CD8-positive, alpha-beta memory T cell (primary cell): ENCODE data around the gene NFATC2IP. TPM values are rescaled to one million over a fixed set of nuclear protein-coding genes. Genes with fewer than 3 reads are reported as not detected.
A peak's percentile ranks its signal among the peaks of the same experiment; 100 is the strongest.
"Not testable (repeated sequence)": the region's sequence is repeated elsewhere in the genome, so short reads cannot be mapped to it uniquely, and the experiment has no call there.

Source experiments
- CTCF ChIA-PET: fragments of 350-600 bp; sonication (Branson Sonifier 250); formaldehyde crosslinking; loops from one replicate; lab custom pipeline; 2021; ENCODE audit warnings: antibody characterized with exemption; lab: Charles Lee
- POLR2A ChIA-PET: fragments of 350-600 bp; sonication (Branson Sonifier 250); formaldehyde crosslinking; loops from one replicate; lab custom pipeline; 2021; ENCODE audit warnings: antibody characterized with exemption; lab: Charles Lee
- DNase-seq, 5 donors: peaks; one replicate each; pipeline versions ENCODE4 v3.0.0 to v3.0.0-alpha.2; 2020 to 2022; ENCODE audit warnings: mixed read lengths in 1 of 5
- H3K27ac ChIP-seq: one replicate; pipeline ENCODE4 v1.7.0; 2013; ENCODE audit warnings: low read depth, mild to moderate bottlenecking, low read length, moderate library complexity
- H3K27me3 ChIP-seq: 2 replicates; pipeline ENCODE4 v1.7.0; 2013; ENCODE audit warnings: low read length, mild to moderate bottlenecking; ENCODE audit not compliant: insufficient read depth, poor library complexity, severe bottlenecking
- H3K36me3 ChIP-seq: 2 replicates; pipeline ENCODE4 v1.7.0; 2013; ENCODE audit warnings: mild to moderate bottlenecking, low read length, moderate library complexity; ENCODE audit not compliant: insufficient read depth
- H3K4me1 ChIP-seq: 2 replicates; pipeline ENCODE4 v1.7.0; 2013; ENCODE audit warnings: mild to moderate bottlenecking, low read length, moderate library complexity; ENCODE audit not compliant: insufficient read depth
- H3K4me3 ChIP-seq: 2 replicates; pipeline ENCODE4 v1.7.0; 2013; ENCODE audit warnings: mild to moderate bottlenecking, low read length
- H3K9me3 ChIP-seq: 2 replicates; pipeline ENCODE4 v1.7.0; 2013; ENCODE audit warnings: mild to moderate bottlenecking, low read length
- H3K27ac Mint-ChIP-seq, 8 donors: one replicate each; pipeline ENCODE4 v1.8.0; 2020 to 2021; ENCODE audit warnings: mixed read lengths in 8 of 8, mild to moderate bottlenecking in 6 of 8, inconsistent platforms in 3 of 8, moderate library complexity in 3 of 8
- H3K27me3 Mint-ChIP-seq, 2 donors: one replicate each; pipeline ENCODE4 v1.8.0; 2020 to 2021; ENCODE audit warnings: mixed read lengths in 2 of 2, mild to moderate bottlenecking in 1 of 2, moderate library complexity in 1 of 2
- H3K36me3 Mint-ChIP-seq, 3 donors: one replicate each; pipeline ENCODE4 v1.8.0; 2020 to 2021; ENCODE audit warnings: mixed read lengths in 3 of 3, inconsistent platforms in 1 of 3, mild to moderate bottlenecking in 1 of 3
- H3K4me1 Mint-ChIP-seq, 3 donors: one replicate each; pipeline ENCODE4 v1.8.0; 2020 to 2021; ENCODE audit warnings: mixed read lengths in 3 of 3, inconsistent platforms in 1 of 3, mild to moderate bottlenecking in 1 of 3
- H3K4me3 Mint-ChIP-seq, 7 donors: one replicate each; pipeline ENCODE4 v1.8.0; 2020 to 2021; ENCODE audit warnings: mixed read lengths in 7 of 7, mild to moderate bottlenecking in 6 of 7, moderate library complexity in 4 of 7, inconsistent platforms in 2 of 7
- H3K9me3 Mint-ChIP-seq, 5 donors: one replicate each; pipeline ENCODE4 v1.8.0; 2020 to 2022; ENCODE audit warnings: mixed read lengths in 5 of 5, mild to moderate bottlenecking in 3 of 5, moderate library complexity in 2 of 5, inconsistent platforms in 1 of 5
- polyA plus RNA-seq: library from polyadenylated mRNA; unstranded; fragments of 300-500 nt; fragmentation: Illumina TruSeq; gene quantifications from one replicate; pipeline ENCODE4 v1.2.3, GENCODE V29; 2021
- total RNA-seq, 2 experiments: library from RNA; stranded (reverse); gene quantifications; one replicate each; pipeline ENCODE4 v1.2.3, GENCODE V29; 2021

NFATC2IP gene
- total and polyA plus RNA-seq, 3 experiments from 2014 or later: 35.0 to 77.0 (median 75.1) TPM

DNA sequence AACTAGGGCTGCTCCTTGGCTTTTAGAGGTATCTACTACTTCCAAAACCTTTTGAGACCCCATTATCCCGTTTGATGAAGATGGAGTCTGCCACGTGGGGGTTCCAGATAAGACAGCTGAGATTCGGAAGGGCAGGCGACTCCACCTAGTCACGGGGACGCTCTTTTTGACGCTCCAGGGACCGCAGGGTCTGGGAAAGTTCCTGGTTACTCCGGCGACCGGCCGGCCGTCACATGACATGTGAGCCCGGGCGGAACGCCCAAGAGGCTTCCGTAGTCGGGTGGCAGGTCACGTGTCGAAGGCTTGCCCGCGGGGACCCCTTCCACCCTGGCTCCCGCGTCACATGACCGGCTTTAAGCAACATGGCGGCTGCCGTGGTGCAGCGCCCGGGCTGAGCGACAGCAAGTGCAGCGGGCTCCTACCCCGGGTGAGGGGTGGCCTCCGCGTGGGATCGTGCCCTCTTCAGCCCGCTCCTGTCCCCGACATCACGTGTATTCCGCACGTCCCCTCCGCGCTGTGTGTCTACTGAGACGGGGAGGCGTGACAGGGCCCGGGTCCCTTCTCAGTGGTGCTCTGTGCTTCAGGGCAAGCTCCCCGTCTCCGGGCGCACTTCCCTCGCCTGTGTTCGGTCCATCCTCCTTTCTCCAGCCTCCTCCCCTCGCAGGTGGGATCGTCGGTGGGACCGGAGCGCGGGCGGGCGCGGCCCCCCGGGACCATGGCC lies 23.9 kb downstream of the NFATC2IP start, which contains the start of gene SPNS1:
Gene SPNS1, plus strand, starts transcription at position 342 of the 721 bp plus-strand sequence. Its CDS starts 374 bp downstream, at position 716.
- Mint-ChIP-seq H3K27ac (peak within 1 kb of the TSS; percentile 76 to 99 (median 97)), H3K4me3 (peak within 1 kb of the TSS; percentile 92 to 99 (median 97)), H3K4me1 (peaks cover 30 to 43% (median 33%) of the 10 kb centered on the region in 3 donors), H3K36me3 (peaks cover 0 to 34% (median 5%) of the 10 kb centered on the region in 3 donors), H3K9me3 (no peaks in the 10 kb centered on the region), H3K27me3 (peaks cover 0 to 4% of the 10 kb centered on the region in 2 donors)
- Histone ChIP-seq H3K27me3 (no peaks in the 10 kb centered on the region), H3K4me3 (peak within 1 kb of the TSS; percentile 76), H3K36me3 (no peaks in the 10 kb centered on the region), H3K4me1 (peaks cover 34% of the 10 kb centered on the region), H3K27ac (peak within 1 kb of the TSS; percentile 70), H3K9me3 (no peaks in the 10 kb centered on the region)
- CTCF ChIA-PET: interaction anchor here (0.9 to 3.7 kb wide), 11 partner anchors 8 to 99 kb away, joined by 3 to 41 read pairs (median 4); partner anchors contain the start of gene LAT
- DNase-seq: peak; percentile 84 to 93 (median 91)
- POLR2A ChIA-PET: interaction anchor here (0.6 to 2.8 kb wide), 4 partner anchors 10 to 152 kb away, joined by 3 to 20 read pairs (median 6); partner anchors contain the start of genes ATXN2L, LAT and NFATC2IP

DNA sequence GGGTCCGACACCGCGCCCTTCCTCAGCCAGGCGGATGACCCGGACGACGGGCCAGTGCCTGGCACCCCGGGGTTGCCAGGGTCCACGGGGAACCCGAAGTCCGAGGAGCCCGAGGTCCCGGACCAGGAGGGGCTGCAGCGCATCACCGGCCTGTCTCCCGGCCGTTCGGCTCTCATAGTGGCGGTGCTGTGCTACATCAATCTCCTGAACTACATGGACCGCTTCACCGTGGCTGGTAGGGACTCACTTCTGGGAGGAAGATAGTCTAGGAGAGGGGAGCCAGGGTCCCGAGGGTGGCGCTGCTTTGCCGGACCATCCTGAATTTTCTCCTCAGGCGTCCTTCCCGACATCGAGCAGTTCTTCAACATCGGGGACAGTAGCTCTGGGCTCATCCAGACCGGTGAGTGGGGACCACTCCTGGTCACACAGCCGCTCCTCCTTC lies 24.4 kb downstream of the NFATC2IP start:
- H3K27ac Mint-ChIP-seq: peak overlapping the region; percentile 43 to 97 (median 81)
- ChIA-PET CTCF (interaction anchor here (3.7 kb wide), 1 partner anchor 12 kb away, joined by 41 read pairs; the partner anchor contains the start of gene LAT), POLR2A (interaction anchor here (2.8 kb wide), 1 partner anchor 10 kb away, joined by 20 read pairs; the partner anchor contains the start of gene LAT)
- Histone ChIP-seq H3K4me3 (peak overlapping the region; percentile 76), H3K9me3 (no peaks in the 10 kb centered on the region), H3K27ac (peak overlapping the region; percentile 70), H3K27me3 (no peaks in the 10 kb centered on the region), H3K4me1 (peaks cover 34% of the 10 kb centered on the region), H3K36me3 (no peaks in the 10 kb centered on the region)
- H3K9me3 Mint-ChIP-seq: no peaks in the 10 kb centered on the region
- peaks cover 0 to 4% of the 10 kb centered on the region in 2 donors for H3K27me3 Mint-ChIP-seq
- DNase-seq: no peak
- peak overlapping the region; percentile 92 to 99 (median 97) for H3K4me3 Mint-ChIP-seq
- peaks cover 0 to 34% (median 5%) of the 10 kb centered on the region in 3 donors for H3K36me3 Mint-ChIP-seq
- H3K4me1 Mint-ChIP-seq: peaks cover 30 to 43% (median 33%) of the 10 kb centered on the region in 3 donors

DNA sequence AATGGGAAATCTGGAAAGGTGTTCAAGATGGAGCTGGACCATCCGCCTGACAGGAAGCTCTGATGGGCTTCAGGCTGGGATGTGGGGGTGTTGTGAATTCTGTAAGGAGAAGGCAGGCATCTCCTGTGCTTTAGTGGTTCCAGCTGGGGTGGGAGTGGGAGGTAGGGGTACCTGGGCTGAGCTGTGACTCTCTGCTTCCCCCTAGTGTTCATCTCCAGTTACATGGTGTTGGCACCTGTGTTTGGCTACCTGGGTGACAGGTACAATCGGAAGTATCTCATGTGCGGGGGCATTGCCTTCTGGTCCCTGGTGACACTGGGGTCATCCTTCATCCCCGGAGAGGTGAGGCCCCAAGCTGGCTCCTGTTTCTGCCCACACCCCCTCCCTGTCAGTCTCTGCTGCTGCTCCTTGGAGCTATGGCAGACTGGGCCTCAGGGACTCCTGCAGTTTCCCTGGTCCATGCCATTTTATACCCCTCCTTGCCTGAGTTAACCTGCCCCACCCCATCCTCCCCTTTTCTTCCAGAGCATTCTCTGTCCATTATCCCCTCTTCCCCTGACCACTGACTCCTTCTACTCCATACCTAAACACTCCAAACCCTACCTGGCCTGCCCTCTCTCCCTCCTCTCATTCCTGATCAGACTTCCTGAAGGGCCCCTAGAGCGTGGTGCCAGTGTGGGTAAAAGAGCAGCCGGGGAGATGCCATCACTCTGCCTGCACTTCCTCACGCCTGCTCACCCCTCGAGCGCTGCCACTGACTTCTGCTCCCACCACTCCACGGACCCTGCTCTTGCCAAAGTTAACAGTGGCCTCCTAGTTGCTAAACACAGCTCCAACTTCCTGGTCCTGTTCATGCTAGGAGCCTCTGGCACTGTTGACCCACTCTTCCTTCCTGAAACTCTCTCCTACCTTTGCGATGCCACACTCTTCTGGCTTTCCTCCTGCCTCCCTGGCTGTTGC lies 27.2 kb downstream of the NFATC2IP start:
- H3K27ac ChIP-seq: no peak overlapping the region
- ChIA-PET CTCF (interaction anchor here (0.5 to 2.3 kb wide), 14 partner anchors 9 to 131 kb away, joined by 3 to 25 read pairs (median 4); partner anchors contain the start of genes NFATC2IP and TUFM), POLR2A (interaction anchor here (0.6 to 1.0 kb wide), 3 partner anchors 10 to 94 kb away, joined by 4 to 6 read pairs (median 6); no protein-coding TSS in a partner anchor)
- no peaks in the 10 kb centered on the region for H3K9me3 ChIP-seq
- Mint-ChIP-seq H3K4me3 (peak overlapping the region in 5 of 7 donors; percentile 27 to 85 (median 35)), H3K27ac (peak overlapping the region in 6 of 8 donors; percentile 6 to 83 (median 61)), H3K4me1 (peaks cover 30 to 52% (median 33%) of the 10 kb centered on the region in 3 donors), H3K36me3 (peaks cover 3 to 57% (median 11%) of the 10 kb centered on the region in 3 donors), H3K9me3 (no peaks in the 10 kb centered on the region), H3K27me3 (peaks cover 0 to 4% of the 10 kb centered on the region in 2 donors)
- no peak for DNase-seq
- H3K4me1 ChIP-seq: peaks cover 34% of the 10 kb centered on the region
- H3K27me3 ChIP-seq: no peaks in the 10 kb centered on the region
- peaks cover 7% of the 10 kb centered on the region for H3K36me3 ChIP-seq
- H3K4me3 ChIP-seq: no peak overlapping the region

DNA sequence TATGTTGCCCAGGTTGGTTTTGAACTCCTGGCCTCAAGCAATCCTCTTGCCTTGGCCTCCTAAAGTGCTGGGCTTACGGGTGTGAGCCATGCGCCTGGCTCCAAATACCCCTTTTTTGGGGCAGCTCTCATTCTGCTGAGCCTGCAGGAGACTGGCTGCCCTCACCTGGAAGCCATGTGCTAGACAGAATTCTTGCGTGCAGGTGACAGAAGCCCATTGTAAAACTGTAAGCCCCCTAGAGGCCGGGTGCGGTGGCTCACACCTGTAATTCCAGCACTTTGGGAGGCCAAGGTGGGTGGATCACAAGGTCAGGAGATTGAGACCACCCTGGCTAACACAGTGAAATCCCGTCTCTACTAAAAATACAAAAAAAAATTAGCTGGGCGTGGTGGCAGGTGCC lies 29.6 kb downstream of the NFATC2IP start:
- H3K27ac ChIP-seq, H3K36me3 ChIP-seq, H3K27me3 ChIP-seq, H3K9me3 Mint-ChIP-seq, POLR2A ChIA-PET, H3K27me3 Mint-ChIP-seq, H3K4me3 ChIP-seq, DNase-seq, H3K9me3 ChIP-seq: not testable (repeated sequence)
- CTCF ChIA-PET: interaction anchor here (1.4 kb wide), 1 partner anchor 17 kb away, joined by 4 read pairs; no protein-coding TSS in a partner anchor
- H3K4me1 ChIP-seq: peaks cover 33% of the 10 kb centered on the region
- H3K27ac Mint-ChIP-seq: peak overlapping the region in 2 of 8 donors; percentile 27 to 41
- peaks cover 34 to 58% (median 37%) of the 10 kb centered on the region in 3 donors for H3K4me1 Mint-ChIP-seq
- peaks cover 3 to 68% (median 17%) of the 10 kb centered on the region in 3 donors for H3K36me3 Mint-ChIP-seq
- H3K4me3 Mint-ChIP-seq: peak overlapping the region in 1 of 7 donors; percentile 61

DNA sequence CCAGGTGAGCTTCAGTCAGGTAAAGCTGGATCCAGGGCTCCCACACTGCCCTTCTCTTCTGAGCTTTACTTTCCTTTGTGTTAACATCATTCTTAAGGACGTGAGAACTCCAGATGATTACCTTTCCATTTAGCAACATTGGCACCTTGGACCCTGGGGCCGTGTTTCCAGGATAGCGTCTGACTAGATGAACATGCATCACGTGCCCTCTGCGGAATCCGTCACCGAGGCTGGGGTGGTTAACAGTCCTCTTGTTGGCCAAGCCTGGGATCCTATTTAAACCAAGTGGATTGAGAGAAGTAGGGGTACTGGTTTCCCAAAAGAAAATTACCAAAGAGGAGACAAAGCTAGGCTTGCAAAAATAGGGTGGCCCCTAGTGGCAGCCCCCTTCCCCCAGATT lies 30.2 kb downstream of the NFATC2IP start:
- Mint-ChIP-seq H3K4me3 (peak overlapping the region in 1 of 7 donors; percentile 61), H3K4me1 (peaks cover 29 to 55% (median 31%) of the 10 kb centered on the region in 3 donors), H3K9me3 (peaks cover 0 to 1% (median 0%) of the 10 kb centered on the region in 5 donors), H3K27me3 (no peaks in the 10 kb centered on the region), H3K36me3 (peaks cover 3 to 70% (median 17%) of the 10 kb centered on the region in 3 donors), H3K27ac (peak overlapping the region in 3 of 8 donors; percentile 27 to 41 (median 37))
- peaks cover 7% of the 10 kb centered on the region for H3K36me3 ChIP-seq
- H3K27ac ChIP-seq: no peak overlapping the region
- no peaks in the 10 kb centered on the region for H3K27me3 ChIP-seq
- H3K4me3 ChIP-seq: no peak overlapping the region
- no peak for DNase-seq
- no peaks in the 10 kb centered on the region for H3K9me3 ChIP-seq
- ChIA-PET CTCF (interaction anchor here (1.4 kb wide), 1 partner anchor 16 kb away, joined by 4 read pairs; no protein-coding TSS in a partner anchor), POLR2A (no interaction called here)
- peaks cover 27% of the 10 kb centered on the region for H3K4me1 ChIP-seq

DNA sequence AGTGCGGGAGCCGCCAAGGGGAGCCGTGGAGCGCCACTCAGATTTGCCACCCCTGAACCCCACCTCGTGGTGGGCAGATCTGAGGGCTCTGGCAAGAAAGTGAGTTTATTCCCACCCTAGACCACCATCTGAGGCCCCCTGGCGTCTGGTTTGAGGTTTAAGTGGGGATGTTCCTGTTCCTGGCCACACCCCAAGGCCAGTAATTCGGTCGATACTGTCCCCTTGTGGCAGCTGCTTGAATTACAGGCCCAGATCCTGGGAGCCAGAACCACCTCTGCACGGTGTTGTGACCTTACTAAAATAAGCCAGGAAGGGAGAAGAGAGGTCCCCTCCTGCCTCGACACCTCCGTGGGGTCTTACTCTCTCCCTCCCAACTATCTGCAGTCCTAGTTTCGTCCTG lies 30.8 kb downstream of the NFATC2IP start:
- Histone ChIP-seq H3K27me3 (no peaks in the 10 kb centered on the region), H3K4me1 (peaks cover 21% of the 10 kb centered on the region), H3K4me3 (no peak overlapping the region), H3K9me3 (no peaks in the 10 kb centered on the region), H3K27ac (no peak overlapping the region), H3K36me3 (peaks cover 9% of the 10 kb centered on the region)
- H3K4me1 Mint-ChIP-seq: peaks cover 25 to 52% (median 28%) of the 10 kb centered on the region in 3 donors
- H3K4me3 Mint-ChIP-seq: no peak overlapping the region
- no peaks in the 10 kb centered on the region for H3K27me3 Mint-ChIP-seq
- no peak for DNase-seq
- H3K27ac Mint-ChIP-seq: peak overlapping the region in 1 of 8 donors; percentile 87
- H3K9me3 Mint-ChIP-seq: peaks cover 0 to 1% (median 0%) of the 10 kb centered on the region in 5 donors
- peaks cover 3 to 73% (median 17%) of the 10 kb centered on the region in 3 donors for H3K36me3 Mint-ChIP-seq
- POLR2A ChIA-PET: no interaction called here
- CTCF ChIA-PET: no interaction called here

DNA sequence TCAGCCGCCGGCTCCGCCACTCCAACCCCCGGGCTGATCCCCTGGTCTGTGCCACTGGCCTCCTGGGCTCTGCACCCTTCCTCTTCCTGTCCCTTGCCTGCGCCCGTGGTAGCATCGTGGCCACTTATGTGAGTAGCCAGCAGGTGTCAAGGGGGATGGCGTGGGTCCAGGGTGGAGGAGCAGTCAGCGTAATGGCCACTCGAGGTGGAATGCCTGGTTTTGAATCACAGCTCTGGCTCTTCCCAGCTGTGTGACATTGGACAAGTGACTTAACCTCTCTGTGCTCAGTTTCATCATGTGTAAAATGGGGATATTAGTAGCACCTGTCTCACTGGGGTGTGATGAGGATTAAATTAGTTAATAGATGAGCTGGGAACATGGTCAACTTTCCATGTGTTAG lies 31.7 kb downstream of the NFATC2IP start:
- peak overlapping the region in 2 of 7 donors; percentile 4 to 74 for H3K4me3 Mint-ChIP-seq
- H3K36me3 ChIP-seq: peaks cover 18% of the 10 kb centered on the region
- peaks cover 28% of the 10 kb centered on the region for H3K4me1 ChIP-seq
- H3K27me3 ChIP-seq: no peaks in the 10 kb centered on the region
- H3K4me1 Mint-ChIP-seq: peaks cover 25 to 54% (median 28%) of the 10 kb centered on the region in 3 donors
- POLR2A ChIA-PET: no interaction called here
- CTCF ChIA-PET: interaction anchor here (0.7 to 0.9 kb wide), 2 partner anchors 8 to 28 kb away, joined by 3 to 4 read pairs; no protein-coding TSS in a partner anchor
- peaks cover 8 to 76% (median 19%) of the 10 kb centered on the region in 3 donors for H3K36me3 Mint-ChIP-seq
- no peak for DNase-seq
- no peak overlapping the region for H3K4me3 ChIP-seq
- H3K9me3 ChIP-seq: peaks cover 5% of the 10 kb centered on the region
- peak overlapping the region in 4 of 8 donors; percentile 23 to 58 (median 28) for H3K27ac Mint-ChIP-seq
- H3K9me3 Mint-ChIP-seq: peaks cover 0 to 5% (median under 1%) of the 10 kb centered on the region in 5 donors
- no peak overlapping the region for H3K27ac ChIP-seq
- H3K27me3 Mint-ChIP-seq: no peaks in the 10 kb centered on the region
